Sigmoid colon (tissue), 3 donors: ENCODE data around the gene KIF1A.

ENCODE experiments used
- CTCF ChIP-seq, 4 experiments: fragments of 450-650 bp in 3 of 4; fragments of 200-600 bp in 1 of 4; IDR thresholded peaks; one replicate each; pipeline ENCODE4 v1.5.1; 2016 to 2019; ENCODE audit warnings: antibody characterized with exemption in 4 of 4, mild to moderate bottlenecking in 3 of 4, moderate library complexity in 2 of 4
- POLR2A ChIP-seq, 2 donors: fragments of 450-650 bp; IDR thresholded peaks; one replicate each; pipeline ENCODE4 v1.6.1; 2016; ENCODE audit warnings: antibody characterized with exemption in 2 of 2, mild to moderate bottlenecking in 2 of 2, moderate library complexity in 2 of 2

DNA sequence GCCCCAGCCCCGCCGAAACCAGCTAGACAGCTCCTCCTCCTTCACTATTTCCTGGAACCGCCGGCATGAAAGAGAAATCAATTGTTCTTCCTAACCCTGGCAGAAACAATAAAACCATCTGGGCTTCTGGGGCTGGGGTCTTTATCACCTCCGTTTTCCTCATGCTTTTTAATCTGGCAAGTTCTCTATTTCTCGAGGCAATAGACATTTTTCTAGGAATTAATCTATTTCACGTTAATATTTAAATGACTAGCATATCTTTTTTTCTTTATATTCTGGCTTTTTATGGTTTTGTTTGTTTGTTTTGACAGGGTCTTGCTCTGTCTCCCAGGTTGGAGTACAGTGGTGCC is 1.4 kb upstream of the KIF1A start:
- no peak for TF ChIP-seq CTCF (IDR thresholded peaks at IDR 0.05)
- no peak for TF ChIP-seq POLR2A (IDR thresholded peaks at IDR 0.05)
